GM23248 (cell line): ENCODE data around the gene HAND2. TPM values are rescaled to one million over a fixed set of nuclear protein-coding genes. Genes with fewer than 3 reads are reported as not detected.
A peak's percentile ranks its signal among the peaks of the same experiment; 100 is the strongest.

ENCODE experiments used
- DNase-seq: peaks from one replicate; pipeline ENCODE4 v3.0.0-alpha.2; 2015
- H2AFZ ChIP-seq: fragments of 200-600 bp; sonication (generic); 2 replicates; pipeline ENCODE4 v1.6.1; 2016; ENCODE audit warnings: antibody characterized with exemption
- H3F3A ChIP-seq: fragments of 200-600 bp; sonication (generic); 2 replicates; pipeline ENCODE4 v1.6.1; 2016; ENCODE audit warnings: mild to moderate bottlenecking, antibody characterized with exemption, mixed run types; ENCODE audit not compliant: insufficient read depth
- H3K27ac ChIP-seq: fragments of 200-600 bp; sonication (generic); 2 replicates; pipeline ENCODE4 v1.5.1; 2016; ENCODE audit warnings: mild to moderate bottlenecking
- H3K27me3 ChIP-seq: fragments of 200-600 bp; sonication (generic); replicated peaks from 2 replicates; pipeline ENCODE4 v1.6.1; 2016; ENCODE audit warnings: mild to moderate bottlenecking; ENCODE audit not compliant: insufficient read depth
- H3K36me3 ChIP-seq: fragments of 200-600 bp; sonication (generic); 2 replicates; pipeline ENCODE4 v1.6.1; 2016; ENCODE audit warnings: low read depth, mild to moderate bottlenecking
- H3K4me1 ChIP-seq: fragments of 200-600 bp; sonication (generic); 2 replicates; pipeline ENCODE4 v1.6.1; 2016; ENCODE audit warnings: mild to moderate bottlenecking; ENCODE audit not compliant: insufficient read depth
- H3K4me2 ChIP-seq: fragments of 200-600 bp; sonication (generic); one replicate; pipeline ENCODE4 v1.6.1; 2016; ENCODE audit warnings: mild to moderate bottlenecking; ENCODE audit not compliant: unreplicated experiment
- H3K4me3 ChIP-seq: fragments of 200-600 bp; sonication (generic); 2 replicates; pipeline ENCODE4 v1.5.1; 2016; ENCODE audit warnings: mild to moderate bottlenecking
- H3K79me2 ChIP-seq: fragments of 200-600 bp; sonication (generic); 2 replicates; pipeline ENCODE4 v1.6.1; 2016; ENCODE audit warnings: mild to moderate bottlenecking; ENCODE audit not compliant: insufficient read depth
- H3K9ac ChIP-seq: fragments of 200-600 bp; sonication (generic); 2 replicates; pipeline ENCODE4 v1.6.1; 2016; ENCODE audit warnings: mild to moderate bottlenecking
- H3K9me2 ChIP-seq: fragments of 200-600 bp; sonication (generic); 2 replicates; pipeline ENCODE4 v1.6.1; 2016; ENCODE audit warnings: mixed run types, mild to moderate bottlenecking, moderate library complexity; ENCODE audit not compliant: insufficient read depth
- H3K9me3 ChIP-seq: fragments of 200-600 bp; sonication (generic); one replicate; pipeline ENCODE4 v1.6.1; 2017; ENCODE audit warnings: low read depth
- H4K20me1 ChIP-seq: fragments of 200-600 bp; sonication (generic); 2 replicates; pipeline ENCODE4 v1.6.0; 2016; ENCODE audit not compliant: insufficient read depth
- EZH2 ChIP-seq: fragments of 200-600 bp; sonication (generic); IDR thresholded peaks from 2 replicates; pipeline ENCODE4 v1.6.1; 2018; ENCODE audit warnings: antibody characterized with exemption, mild to moderate bottlenecking; ENCODE audit not compliant: insufficient read depth, poor library complexity, severe bottlenecking
- EZH2phosphoT487 ChIP-seq: fragments of 200-600 bp; sonication (generic); IDR thresholded peaks from 2 replicates; pipeline ENCODE4 v1.6.1; 2018; ENCODE audit warnings: antibody characterized with exemption, moderate library complexity, mild to moderate bottlenecking, low read depth; ENCODE audit not compliant: insufficient read depth
- WGBS, 2 experiments: methylation state at CpG; one replicate each; pipeline ENCODE4 v1.1.6; 2015 to 2017; ENCODE audit warnings: low lambda C conversion rate in 2 of 2, low coverage in 1 of 2; ENCODE audit errors: missing lambda C conversion rate in 2 of 2; 5-methylcytosine and 5-hydroxymethylcytosine counted together
- in situ Hi-C: fragments of 300-500 bp; cut with MboI; formaldehyde crosslinking; loops from 2 replicates; pipeline ENCODE4 v1.15.0; 2020
- polyA plus RNA-seq: library from polyadenylated mRNA; unstranded; fragments of >200 nt; fragmentation: Nextera tagmentation; extraction: Ambion mirVana; gene quantifications from 2 replicates; pipeline ENCODE4 v1.2.1, GENCODE V29; 2016
- total RNA-seq: library from RNA; depleted of rRNA; stranded (reverse); fragments of >200 nt; shearing (Covaris generic); gene quantifications from 2 replicates; pipeline ENCODE4 v1.2.3, GENCODE V29; 2014

HAND2 gene
- total and polyA plus RNA-seq, 2 experiments from 2014 or later: 11.2 to 19.3 TPM

DNA sequence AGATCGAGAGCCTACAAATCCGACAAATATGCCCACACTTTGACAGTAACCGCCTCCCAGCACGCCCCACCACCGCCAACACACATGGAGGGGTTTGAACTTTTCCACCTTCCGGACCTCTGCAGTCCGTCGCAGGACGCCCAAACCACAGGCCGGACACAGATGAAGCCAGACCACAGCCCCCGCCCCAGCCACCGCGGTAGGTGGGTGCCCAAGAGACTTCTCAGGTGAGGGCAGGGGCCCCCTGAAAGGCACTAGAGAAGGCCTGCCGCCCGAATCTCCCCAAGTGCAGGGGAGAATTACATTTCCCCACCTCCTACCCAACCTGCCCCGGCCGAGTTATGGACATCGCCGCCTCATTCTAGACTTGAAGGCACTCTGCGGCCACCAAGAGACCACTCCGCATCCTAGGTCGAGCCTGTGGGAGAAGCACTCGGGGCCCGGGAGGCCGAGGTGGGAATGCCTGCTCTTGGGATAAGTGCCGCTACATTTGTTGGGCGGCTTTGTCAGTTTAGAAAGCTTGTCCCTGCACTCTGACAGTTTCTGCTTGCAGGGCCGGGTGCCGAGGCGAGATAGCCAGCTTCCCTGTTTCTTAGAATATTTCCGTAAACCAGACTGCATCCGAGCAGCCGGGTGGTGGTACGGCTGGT lies 21.5 kb downstream of the HAND2 start:
- H3K27me3 ChIP-seq: no peaks in the 10 kb centered on the region
- peak overlapping the region; percentile 88 for H3K4me3 ChIP-seq
- H4K20me1 ChIP-seq: no peaks in the 10 kb centered on the region
- H3F3A ChIP-seq: peaks cover 17% of the 10 kb centered on the region
- H2AFZ ChIP-seq: peak overlapping the region; percentile 91
- no peaks in the 10 kb centered on the region for H3K9me2 ChIP-seq
- peak overlapping the region; percentile 84 for H3K9ac ChIP-seq
- H3K27ac ChIP-seq: peak overlapping the region; percentile 67
- no peaks in the 10 kb centered on the region for H3K9me3 ChIP-seq
- peak; percentile 50 for DNase-seq
- no peak for TF ChIP-seq EZH2phosphoT487
- in situ Hi-C loops: loop anchor here (25.0 kb wide), 1 partner anchor 804 kb away; no protein-coding TSS in a partner anchor
- peak overlapping the region; percentile 85 for H3K4me2 ChIP-seq
- peaks cover 14% of the 10 kb centered on the region; the same call in 1 of the 2 replicates for H3K79me2 ChIP-seq
- WGBS, 2 experiments: 42% methylated on average over 31 to 34 of the region's 34 CpGs
- H3K36me3 ChIP-seq: no peaks in the 10 kb centered on the region; the same call in 1 of the 2 replicates
- H3K4me1 ChIP-seq: peaks cover 4% of the 10 kb centered on the region

DNA sequence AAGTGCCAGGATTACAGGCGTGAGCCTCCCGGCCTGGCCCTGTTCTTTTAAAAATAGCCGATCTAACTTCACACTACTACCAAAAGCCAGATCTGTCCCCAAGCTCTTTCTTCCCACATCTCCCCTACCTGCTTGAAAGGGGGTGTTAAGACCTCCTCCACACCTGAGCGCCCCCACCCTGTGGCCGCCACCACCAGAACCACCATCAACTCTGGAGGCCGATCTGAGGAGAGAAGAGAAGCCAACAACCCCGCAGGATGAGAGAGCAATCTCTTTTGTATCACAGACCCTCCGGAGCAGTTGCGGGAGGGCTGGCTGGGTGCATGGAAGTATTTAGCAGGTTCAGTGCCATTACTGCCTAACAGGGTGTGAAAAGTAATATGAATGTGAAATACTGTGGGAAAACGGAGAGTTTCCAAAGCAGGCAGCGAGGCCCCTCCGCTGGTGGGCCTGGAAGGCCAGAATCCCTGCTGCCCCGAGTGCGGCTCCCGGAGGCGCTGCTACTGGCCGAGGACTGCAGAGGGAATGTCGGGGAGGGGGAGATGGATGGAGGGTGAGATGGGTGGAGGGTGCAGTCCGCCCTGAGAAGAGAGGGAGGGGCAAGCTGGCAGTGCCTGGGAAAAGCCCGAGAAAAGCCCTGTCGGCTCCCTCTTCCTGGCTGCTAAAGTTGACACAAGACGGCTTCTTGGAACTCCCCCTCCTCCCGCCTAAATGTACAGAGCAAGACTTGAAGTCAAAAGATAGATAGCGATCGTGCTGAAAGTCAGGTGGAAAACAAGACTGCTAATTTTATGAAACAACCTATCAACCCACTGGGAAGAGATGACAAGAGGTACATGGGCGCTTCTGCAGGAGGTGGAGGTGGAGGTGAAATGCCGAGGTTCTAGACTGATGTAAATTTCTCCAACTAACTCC lies 22.3 kb downstream of the HAND2 start:
- WGBS, 2 experiments: 93 to 96% methylated on average over 26 to 27 of the region's 27 CpGs
- no peak for DNase-seq
- Histone ChIP-seq H3F3A (peaks cover 10% of the 10 kb centered on the region; the same call in 1 of the 2 replicates), H3K4me3 (no peak overlapping the region), H3K9me2 (no peaks in the 10 kb centered on the region), H3K27ac (no peak overlapping the region), H3K4me2 (no peak overlapping the region), H3K4me1 (no peaks in the 10 kb centered on the region), H2AFZ (no peak overlapping the region), H4K20me1 (no peaks in the 10 kb centered on the region), H3K27me3 (no peaks in the 10 kb centered on the region), H3K9ac (no peak overlapping the region), H3K9me3 (no peaks in the 10 kb centered on the region), H3K79me2 (peaks cover 14% of the 10 kb centered on the region; the same call in 1 of the 2 replicates), H3K36me3 (no peaks in the 10 kb centered on the region; the same call in 1 of the 2 replicates)
- in situ Hi-C loops: loop anchor here (25.0 kb wide), 1 partner anchor 805 kb away; no protein-coding TSS in a partner anchor
- no peak for TF ChIP-seq EZH2phosphoT487
- TF ChIP-seq EZH2: no peak

DNA sequence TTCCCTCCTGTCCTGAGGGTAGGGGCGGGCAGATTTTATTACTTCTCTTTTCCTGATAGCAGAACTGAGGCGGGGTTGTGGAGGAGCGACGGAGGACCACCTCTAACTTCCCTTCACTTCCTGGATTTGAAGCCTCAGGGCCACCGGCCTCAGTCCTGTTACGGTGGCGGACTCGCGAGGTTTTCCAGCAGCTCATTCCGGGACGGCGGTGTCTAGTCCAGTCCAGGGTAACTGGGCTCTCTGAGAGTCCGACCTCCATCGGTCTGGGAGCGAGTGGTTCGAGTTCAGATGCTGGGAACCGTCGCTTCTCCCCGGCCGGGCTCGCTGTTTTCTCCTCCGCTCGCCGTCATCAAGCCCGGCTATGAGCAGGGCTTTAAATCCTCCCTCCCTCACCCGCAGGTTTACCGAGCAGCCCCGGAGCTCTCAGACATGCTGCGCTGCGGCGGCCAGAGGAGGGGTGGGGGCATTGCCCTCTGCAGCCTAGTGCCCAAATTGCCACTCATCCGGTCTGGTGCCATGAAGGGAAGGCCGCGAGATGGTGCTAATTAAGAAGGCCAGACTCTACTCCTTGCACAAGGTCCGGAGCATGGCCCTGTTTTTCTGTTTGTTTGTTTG lies 23.3 kb downstream of the HAND2 start:
- 92 to 93% methylated on average over 34 to 35 of the region's 35 CpGs for WGBS, 2 experiments
- H3K36me3 ChIP-seq: no peaks in the 10 kb centered on the region; the same call in 1 of the 2 replicates
- no peaks in the 10 kb centered on the region for H3F3A ChIP-seq
- no peak overlapping the region for H3K9ac ChIP-seq
- H3K27me3 ChIP-seq: no peaks in the 10 kb centered on the region
- no peak overlapping the region for H3K4me3 ChIP-seq
- DNase-seq: no peak
- peaks cover 14% of the 10 kb centered on the region; the same call in 1 of the 2 replicates for H3K79me2 ChIP-seq
- no peak overlapping the region for H2AFZ ChIP-seq
- in situ Hi-C loops: loop anchor here (25.0 kb wide), 1 partner anchor 806 kb away; no protein-coding TSS in a partner anchor
- H3K9me3 ChIP-seq: no peaks in the 10 kb centered on the region
- H3K4me1 ChIP-seq: no peaks in the 10 kb centered on the region
- no peaks in the 10 kb centered on the region for H3K9me2 ChIP-seq
- no peak overlapping the region for H3K27ac ChIP-seq
- no peak overlapping the region for H3K4me2 ChIP-seq
- TF ChIP-seq EZH2phosphoT487: no peak
- H4K20me1 ChIP-seq: no peaks in the 10 kb centered on the region

DNA sequence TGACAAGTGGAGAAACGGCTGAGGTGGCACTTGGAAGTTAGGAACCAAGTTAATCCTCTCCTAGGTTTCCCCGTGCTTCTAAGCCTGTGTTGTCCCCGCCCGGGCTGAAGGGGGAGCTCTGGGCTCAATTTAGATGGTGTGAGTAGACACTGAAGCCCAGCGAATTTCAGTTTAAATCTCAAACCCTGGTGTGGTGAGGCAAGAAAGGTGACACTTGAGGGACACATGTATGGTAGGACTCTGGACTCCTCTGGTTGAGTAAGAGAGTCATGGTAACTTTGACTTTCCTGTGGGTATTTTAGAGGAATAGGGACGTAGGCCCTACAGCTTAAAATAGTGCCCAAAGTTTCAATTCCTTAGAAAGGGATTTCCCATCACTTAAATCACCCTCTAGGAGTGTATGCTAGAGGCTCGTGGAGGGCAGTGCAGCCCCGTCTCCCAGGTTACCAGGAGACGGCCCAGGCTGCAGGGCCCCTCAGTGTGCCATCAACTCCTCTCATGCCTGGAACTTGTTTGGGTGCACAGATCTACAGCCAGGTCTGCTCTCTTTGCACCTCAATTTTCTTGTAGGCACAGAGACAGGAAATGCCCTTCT lies 24.0 kb downstream of the HAND2 start:
- no peak overlapping the region for H3K4me2 ChIP-seq
- H3K27ac ChIP-seq: no peak overlapping the region
- H3K27me3 ChIP-seq: no peaks in the 10 kb centered on the region
- H3K9ac ChIP-seq: no peak overlapping the region
- H3K4me1 ChIP-seq: no peaks in the 10 kb centered on the region
- WGBS, 2 experiments: 38 to 42% methylated on average over 9 of the region's 9 CpGs
- in situ Hi-C loops: loop anchor here (25.0 kb wide), 1 partner anchor 806 kb away; no protein-coding TSS in a partner anchor
- H4K20me1 ChIP-seq: no peaks in the 10 kb centered on the region
- TF ChIP-seq EZH2phosphoT487: no peak
- no peak for TF ChIP-seq EZH2
- H3K9me3 ChIP-seq: no peaks in the 10 kb centered on the region
- no peaks in the 10 kb centered on the region for H3K9me2 ChIP-seq
- H3K4me3 ChIP-seq: no peak overlapping the region
- peak; percentile 77 for DNase-seq
- no peaks in the 10 kb centered on the region for H3F3A ChIP-seq
- H3K79me2 ChIP-seq: peaks cover 12% of the 10 kb centered on the region; the same call in 1 of the 2 replicates
- no peaks in the 10 kb centered on the region; the same call in 1 of the 2 replicates for H3K36me3 ChIP-seq
- 0 out of 2 replicates have a peak overlapping the region, but pooled peaks have one; percentile 19 for H2AFZ ChIP-seq
